ENCODE data around the gene BMPR1A.

BMPR1A gene

DNA sequence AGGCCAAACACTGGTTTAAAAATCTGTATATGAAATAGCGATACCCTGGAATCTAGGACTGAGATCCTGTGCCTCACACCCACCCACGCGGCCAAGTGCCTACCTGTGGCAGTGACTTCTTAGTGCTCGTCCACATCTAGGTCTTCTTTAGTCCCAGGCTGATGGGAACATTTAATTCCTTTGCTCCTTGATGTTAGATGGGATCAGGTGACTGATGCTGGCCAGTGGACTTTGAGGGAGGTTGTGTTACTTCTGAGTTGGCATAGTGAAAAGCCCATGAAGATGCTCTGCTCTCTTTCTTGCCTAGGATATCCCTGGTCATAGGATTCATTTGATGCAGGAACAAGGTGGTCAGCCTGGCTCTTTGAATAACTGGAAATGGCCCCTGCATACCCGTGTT is 59.2 kb downstream of the BMPR1A start:
- in situ Hi-C loops (cut with MboI; ENCODE audit: low sequenced_read_pairs): no loop called here
- Histone ChIP-seq H3K27me3 (ENCODE audit: low read depth) (no peaks in the 10 kb centered on the region), H3K4me3 (no peak overlapping the region), H3K9me3 (no peaks in the 10 kb centered on the region), H3K4me1 (peaks cover 4% of the 10 kb centered on the region; the same call in 1 of the 2 replicates), H3K36me3 (replicated peaks) (no peaks in the 10 kb centered on the region)
- DNase-seq (ENCODE audit: low spot score in 2 of 2): no peak

DNA sequence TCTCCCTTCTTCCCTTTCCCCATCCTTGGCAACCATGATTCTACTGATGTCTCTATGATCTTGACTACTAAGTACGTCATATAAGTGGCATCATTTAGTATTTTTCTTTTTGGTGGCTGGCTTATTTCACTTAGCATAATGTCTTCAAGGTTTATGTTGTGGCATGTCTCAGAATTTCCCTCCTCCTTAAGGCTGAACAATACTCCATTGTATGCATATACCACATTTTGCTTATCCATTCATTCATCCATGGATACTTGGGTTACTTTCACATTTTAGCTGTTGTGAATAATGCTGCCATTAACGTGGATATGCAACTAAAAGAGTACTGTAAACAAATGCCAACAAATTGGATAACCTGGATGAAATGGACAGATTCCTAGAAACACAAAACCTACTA is 60.8 kb downstream of the BMPR1A start:
- in situ Hi-C loops (cut with MboI; ENCODE audit: low sequenced_read_pairs): no loop called here

DNA sequence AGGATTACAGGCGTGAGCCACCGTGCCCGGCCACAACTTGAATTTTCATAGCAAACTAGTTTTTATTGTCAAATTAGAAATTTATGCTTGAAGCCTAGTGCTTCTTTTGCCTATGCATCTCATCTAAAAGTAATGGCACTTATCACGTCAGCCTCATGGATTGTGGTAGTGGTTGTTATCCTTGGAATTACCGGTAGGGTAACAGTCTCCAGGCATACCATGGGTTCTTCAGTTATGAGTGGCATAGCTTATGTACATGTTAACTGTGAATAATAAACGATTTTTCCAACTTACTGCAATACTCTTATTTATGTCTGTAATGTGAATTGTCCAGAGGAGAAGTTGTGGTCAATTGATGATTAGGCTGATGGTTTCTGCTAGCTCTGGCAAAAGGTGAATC is 63.1 kb downstream of the BMPR1A start:
- peaks cover 6% of the 10 kb centered on the region; the same call in 1 of the 2 replicates for H3K4me1 ChIP-seq
- in situ Hi-C loops (cut with MboI; ENCODE audit: low sequenced_read_pairs): no loop called here
- no peaks in the 10 kb centered on the region for H3K9me3 ChIP-seq
- DNase-seq (ENCODE audit: low spot score in 2 of 2): no peak
- no peaks in the 10 kb centered on the region for H3K36me3 ChIP-seq (replicated peaks)
- no peak overlapping the region for H3K4me3 ChIP-seq
- no peaks in the 10 kb centered on the region for H3K27me3 ChIP-seq (ENCODE audit: low read depth)

More for the DNA sequence above, 60.8 kb downstream of the BMPR1A start:
- H3K4me3 ChIP-seq: no peak overlapping the region
- no peak for DNase-seq (ENCODE audit: low spot score in 2 of 2)
- H3K4me1 ChIP-seq: peaks cover 4% of the 10 kb centered on the region; the same call in 1 of the 2 replicates
- H3K9me3 ChIP-seq: no peaks in the 10 kb centered on the region
- H3K27me3 ChIP-seq (ENCODE audit: low read depth): no peaks in the 10 kb centered on the region
- H3K36me3 ChIP-seq (replicated peaks): no peaks in the 10 kb centered on the region

DNA sequence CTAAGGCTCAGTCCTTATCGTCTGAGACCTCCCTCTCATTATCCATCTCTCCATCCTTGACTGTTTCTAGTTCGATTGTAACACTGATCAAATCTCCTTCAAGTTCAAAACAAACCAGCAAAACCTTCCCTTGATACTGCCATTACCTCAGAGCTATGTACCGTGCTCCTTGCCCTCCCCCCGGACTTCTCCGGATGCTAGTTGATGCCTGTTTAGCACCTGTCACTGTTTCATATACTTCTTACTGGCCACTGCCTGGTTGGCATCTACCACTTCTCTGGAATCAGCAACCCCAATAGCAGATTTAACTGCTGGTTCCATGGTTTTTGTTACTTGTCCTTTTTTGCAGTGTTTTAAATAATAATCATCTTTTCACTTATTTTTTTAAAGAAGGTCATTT is 64.1 kb downstream of the BMPR1A start:
- Histone ChIP-seq H3K27me3 (ENCODE audit: low read depth) (no peaks in the 10 kb centered on the region), H3K9me3 (no peaks in the 10 kb centered on the region), H3K4me1 (peaks cover 6% of the 10 kb centered on the region; the same call in 1 of the 2 replicates), H3K36me3 (replicated peaks) (no peaks in the 10 kb centered on the region), H3K4me3 (no peak overlapping the region)
- DNase-seq (ENCODE audit: low spot score in 2 of 2): no peak
- in situ Hi-C loops (cut with MboI; ENCODE audit: low sequenced_read_pairs): no loop called here

DNA sequence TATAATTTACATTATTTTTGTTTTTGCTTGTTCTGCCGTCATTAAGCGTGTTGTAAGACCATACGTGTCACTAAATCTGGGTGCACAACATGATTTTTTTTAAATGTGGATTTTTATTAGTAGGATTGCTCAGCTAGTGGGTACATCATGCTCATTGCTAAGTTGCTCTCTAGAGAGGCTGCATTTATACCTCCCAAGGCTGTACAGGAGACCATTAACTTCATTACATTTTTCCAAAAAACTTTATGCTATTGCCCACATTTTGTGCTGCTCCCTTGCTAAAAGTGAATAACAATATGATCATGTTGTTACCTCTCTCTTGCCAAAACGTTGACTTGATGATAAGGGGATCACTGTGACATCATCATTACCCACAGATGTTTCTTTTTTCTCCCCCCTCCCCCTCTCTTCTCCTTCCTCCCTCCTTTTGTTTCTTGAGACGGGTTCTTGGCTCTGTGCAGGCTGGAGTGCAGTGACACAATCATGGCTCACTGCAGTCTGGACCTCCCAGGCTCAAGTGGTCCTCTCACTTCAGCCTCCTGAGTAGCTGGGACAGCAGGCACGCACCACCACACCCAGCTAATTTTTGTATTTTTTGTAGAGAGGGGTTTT is 65.1 kb downstream of the BMPR1A start:
- Histone ChIP-seq H3K4me3 (no peak overlapping the region), H3K27me3 (ENCODE audit: low read depth) (no peaks in the 10 kb centered on the region), H3K4me1 (peaks cover 6% of the 10 kb centered on the region; the same call in 1 of the 2 replicates), H3K36me3 (replicated peaks) (no peaks in the 10 kb centered on the region), H3K9me3 (no peaks in the 10 kb centered on the region)
- no peak for DNase-seq (ENCODE audit: low spot score in 2 of 2)
- in situ Hi-C loops (cut with MboI; ENCODE audit: low sequenced_read_pairs): no loop called here

DNA sequence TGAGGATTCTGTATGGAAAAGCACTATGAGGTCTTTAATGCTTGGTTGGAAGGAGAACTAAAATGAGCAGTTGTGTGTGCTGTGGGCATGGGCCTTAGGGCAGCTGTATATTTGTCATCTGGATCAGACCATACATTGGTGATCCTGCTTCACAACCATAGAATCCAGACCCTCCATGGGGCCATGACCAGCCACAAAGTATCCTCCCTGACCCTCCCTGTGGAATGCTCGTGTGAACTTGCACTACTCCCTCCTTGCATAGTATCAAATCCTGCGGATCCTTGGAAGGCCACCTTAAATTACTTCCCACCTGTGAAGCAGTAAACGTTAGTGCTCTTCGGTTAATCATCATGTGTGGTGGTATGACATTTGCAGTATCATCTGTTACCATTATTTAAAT is 67.1 kb downstream of the BMPR1A start:
- in situ Hi-C loops (cut with MboI; ENCODE audit: low sequenced_read_pairs): no loop called here
- H3K4me1 ChIP-seq: peaks cover 2% of the 10 kb centered on the region; the same call in 1 of the 2 replicates

DNA sequence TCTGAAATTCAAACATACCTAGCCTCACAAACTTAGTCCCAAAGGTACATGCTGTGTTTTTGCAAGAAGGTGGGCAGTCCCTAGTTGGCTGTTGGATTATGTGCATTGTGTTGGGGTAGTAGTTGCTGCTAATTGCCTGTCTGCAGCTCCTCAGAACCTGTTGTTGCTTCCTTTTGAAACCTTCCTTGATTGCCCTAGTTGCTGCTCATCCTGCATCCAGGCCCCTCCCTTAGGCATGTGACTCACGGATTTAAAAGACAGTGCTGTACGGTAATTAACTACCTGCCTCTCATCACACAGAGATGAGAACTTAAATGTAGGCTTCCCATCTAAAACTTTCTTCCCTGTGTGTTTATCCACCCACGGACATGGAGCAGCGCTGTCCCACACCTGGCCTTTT is 67.7 kb downstream of the BMPR1A start:
- Histone ChIP-seq H3K4me3 (no peak overlapping the region), H3K36me3 (replicated peaks) (no peaks in the 10 kb centered on the region), H3K27me3 (ENCODE audit: low read depth) (no peaks in the 10 kb centered on the region), H3K4me1 (peaks cover 2% of the 10 kb centered on the region; the same call in 1 of the 2 replicates), H3K9me3 (no peaks in the 10 kb centered on the region)
- in situ Hi-C loops (cut with MboI; ENCODE audit: low sequenced_read_pairs): no loop called here
- no peak for DNase-seq (ENCODE audit: low spot score in 2 of 2)

More for the DNA sequence above, 67.1 kb downstream of the BMPR1A start:
- DNase-seq (ENCODE audit: low spot score in 2 of 2): no peak
- Histone ChIP-seq H3K4me3 (no peak overlapping the region), H3K9me3 (no peaks in the 10 kb centered on the region), H3K36me3 (replicated peaks) (no peaks in the 10 kb centered on the region), H3K27me3 (ENCODE audit: low read depth) (no peaks in the 10 kb centered on the region)

DNA sequence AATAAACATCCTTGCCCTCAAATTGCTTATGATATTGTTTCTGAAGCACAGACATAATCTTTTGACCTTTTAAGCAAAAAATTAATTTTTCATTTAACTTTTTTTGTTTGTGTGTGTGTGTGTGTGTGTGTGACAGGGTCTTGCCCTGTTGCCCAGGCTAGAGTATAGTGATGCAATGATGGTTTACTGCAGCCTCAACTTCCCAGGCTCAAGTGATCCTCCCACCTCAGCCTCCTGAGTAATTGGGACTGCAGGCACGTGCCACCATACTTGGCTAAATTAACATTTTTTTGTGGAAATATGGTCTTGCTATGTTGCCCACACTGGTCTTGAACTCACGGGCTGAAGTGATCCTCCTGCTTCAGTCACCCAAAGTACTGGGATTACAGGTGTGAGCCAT is 68.9 kb downstream of the BMPR1A start:
- Histone ChIP-seq H3K9me3 (no peaks in the 10 kb centered on the region), H3K27me3 (ENCODE audit: low read depth) (no peaks in the 10 kb centered on the region), H3K4me1 (peaks cover 2% of the 10 kb centered on the region; the same call in 1 of the 2 replicates), H3K4me3 (no peak overlapping the region), H3K36me3 (replicated peaks) (no peaks in the 10 kb centered on the region)
- no peak for DNase-seq (ENCODE audit: low spot score in 2 of 2)
- in situ Hi-C loops (cut with MboI; ENCODE audit: low sequenced_read_pairs): no loop called here

DNA sequence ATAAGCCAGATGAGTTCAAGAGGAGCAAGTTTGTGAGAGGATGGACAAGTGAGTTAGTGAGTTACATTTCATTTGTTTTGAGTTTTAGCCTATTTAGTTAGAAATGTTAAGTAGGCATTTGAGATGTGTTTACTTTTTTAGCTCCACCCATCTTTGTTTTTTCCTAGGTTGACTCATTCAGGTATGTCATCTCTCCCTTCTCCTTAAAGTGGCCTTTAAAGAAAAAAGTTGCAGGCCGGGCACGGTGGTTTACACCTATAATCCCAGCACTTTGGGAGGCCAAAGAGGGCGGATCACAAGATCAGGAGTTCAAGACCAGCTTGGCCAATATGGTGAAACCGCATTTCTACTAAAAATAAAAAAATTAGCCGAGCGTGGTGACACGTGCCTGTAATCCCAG is 71.2 kb downstream of the BMPR1A start:
- no peak for DNase-seq (ENCODE audit: low spot score in 2 of 2)
- H3K36me3 ChIP-seq (replicated peaks): no peaks in the 10 kb centered on the region
- in situ Hi-C loops (cut with MboI; ENCODE audit: low sequenced_read_pairs): no loop called here
- H3K4me1 ChIP-seq: peaks cover 2% of the 10 kb centered on the region; the same call in 1 of the 2 replicates
- H3K9me3 ChIP-seq: no peaks in the 10 kb centered on the region
- no peaks in the 10 kb centered on the region for H3K27me3 ChIP-seq (ENCODE audit: low read depth)
- no peak overlapping the region for H3K4me3 ChIP-seq

DNA sequence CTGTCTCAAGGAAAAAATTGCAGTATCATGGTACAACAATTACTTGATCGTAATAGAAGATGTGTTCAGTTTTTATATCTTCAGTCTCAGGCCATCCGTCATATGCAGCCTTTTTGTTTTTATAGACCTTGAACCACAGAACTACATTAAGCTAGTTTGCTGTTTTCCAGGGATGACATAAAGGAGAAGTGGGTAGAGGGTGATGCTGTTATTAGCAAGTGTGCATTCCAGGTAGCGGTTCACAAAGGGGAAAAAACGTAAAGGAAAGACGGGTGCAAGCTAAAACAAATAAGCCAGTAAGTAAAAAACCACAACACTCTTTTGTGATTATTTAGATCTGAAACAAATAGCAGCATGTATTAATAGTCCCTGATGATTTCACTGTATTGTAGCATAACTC is 71.7 kb downstream of the BMPR1A start:
- no peaks in the 10 kb centered on the region for H3K9me3 ChIP-seq
- no peak for DNase-seq (ENCODE audit: low spot score in 2 of 2)
- in situ Hi-C loops (cut with MboI; ENCODE audit: low sequenced_read_pairs): no loop called here
- peaks cover 5% of the 10 kb centered on the region; the same call in 1 of the 2 replicates for H3K4me1 ChIP-seq
- no peak overlapping the region for H3K4me3 ChIP-seq
- no peaks in the 10 kb centered on the region for H3K27me3 ChIP-seq (ENCODE audit: low read depth)
- H3K36me3 ChIP-seq (replicated peaks): no peaks in the 10 kb centered on the region

DNA sequence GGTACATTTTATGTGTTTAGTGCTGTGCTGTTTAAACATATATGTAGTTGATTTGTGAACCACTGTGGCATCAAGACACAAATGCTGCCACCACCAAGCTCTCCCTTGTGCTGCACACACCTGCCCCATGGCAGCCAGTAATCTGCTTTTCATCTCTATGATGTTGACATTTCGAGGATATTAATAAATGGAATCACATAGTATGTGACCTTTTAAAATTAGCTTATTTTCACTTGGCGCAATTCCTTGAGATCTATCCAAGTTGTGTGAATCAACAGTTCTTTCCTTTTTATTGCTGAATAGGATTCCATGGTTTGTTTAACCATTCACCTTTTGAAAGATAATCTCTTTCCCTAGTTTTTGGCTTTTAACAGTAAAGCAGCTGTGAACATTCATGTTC is 73.1 kb downstream of the BMPR1A start:
- Histone ChIP-seq H3K27me3 (ENCODE audit: low read depth) (no peaks in the 10 kb centered on the region), H3K4me1 (peaks cover 3% of the 10 kb centered on the region; the same call in 1 of the 2 replicates), H3K36me3 (replicated peaks) (no peaks in the 10 kb centered on the region), H3K9me3 (no peaks in the 10 kb centered on the region), H3K4me3 (no peak overlapping the region)
- in situ Hi-C loops (cut with MboI; ENCODE audit: low sequenced_read_pairs): no loop called here
- no peak for DNase-seq (ENCODE audit: low spot score in 2 of 2)

DNA sequence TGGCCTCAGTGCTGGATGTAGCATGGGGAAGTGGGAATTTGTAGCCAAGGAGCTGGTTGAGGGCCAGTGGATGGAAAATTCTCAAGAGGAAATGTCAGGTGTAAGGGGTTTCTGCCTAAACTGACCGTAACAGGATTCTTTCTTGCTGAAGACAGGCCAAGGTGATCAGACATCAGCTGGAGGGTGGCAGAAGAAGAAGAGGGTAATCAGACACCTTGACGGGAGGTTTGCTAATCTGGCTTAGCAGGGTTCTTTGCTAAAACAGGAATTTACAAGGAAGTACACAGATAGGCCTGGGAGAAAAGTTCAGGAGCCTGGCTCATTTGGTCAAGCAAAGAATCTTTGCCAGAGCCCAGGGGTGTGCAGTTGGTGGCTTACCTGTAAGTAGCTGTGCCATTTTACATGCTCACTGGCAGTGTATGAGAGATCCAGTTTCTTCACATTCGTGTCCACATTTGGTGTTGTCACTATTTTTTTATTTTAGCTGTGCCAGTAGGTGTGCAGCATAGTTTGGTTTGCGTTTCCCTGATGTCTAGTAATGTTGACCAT is 73.7 kb downstream of the BMPR1A start:
- in situ Hi-C loops (cut with MboI; ENCODE audit: low sequenced_read_pairs): no loop called here
- no peak for DNase-seq (ENCODE audit: low spot score in 2 of 2)
- peaks cover 3% of the 10 kb centered on the region; the same call in 1 of the 2 replicates for H3K4me1 ChIP-seq
- no peaks in the 10 kb centered on the region for H3K36me3 ChIP-seq (replicated peaks)
- no peaks in the 10 kb centered on the region for H3K27me3 ChIP-seq (ENCODE audit: low read depth)
- H3K9me3 ChIP-seq: no peaks in the 10 kb centered on the region
- H3K4me3 ChIP-seq: no peak overlapping the region

DNA sequence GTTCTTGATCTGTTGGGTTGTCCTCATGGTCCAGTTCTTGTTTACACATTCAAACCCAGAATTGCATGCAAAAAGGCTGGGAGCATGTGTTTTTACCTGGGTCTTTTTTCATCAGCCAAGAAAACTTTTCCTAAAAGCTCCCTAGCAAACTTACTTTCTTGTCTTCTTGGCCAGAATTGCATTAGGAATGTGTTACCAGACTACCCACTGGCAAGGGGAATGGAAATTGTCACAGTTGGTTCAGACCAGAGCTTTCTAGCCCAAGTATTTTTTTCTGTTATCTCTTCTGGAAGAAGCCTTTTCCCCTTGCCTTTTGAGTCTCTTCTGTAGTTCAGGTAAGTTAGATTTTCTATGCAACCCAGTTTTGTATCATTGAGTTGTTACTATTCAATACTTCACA is 77.5 kb downstream of the BMPR1A start:
- Histone ChIP-seq H3K36me3 (replicated peaks) (0 out of 2 replicates have a peak, but pooled peaks cover 1% of the 10 kb centered on the region), H3K4me1 (peaks cover 13% of the 10 kb centered on the region; the same call in 1 of the 2 replicates), H3K9me3 (no peaks in the 10 kb centered on the region), H3K4me3 (no peak overlapping the region), H3K27me3 (ENCODE audit: low read depth) (no peaks in the 10 kb centered on the region)
- DNase-seq (ENCODE audit: low spot score in 2 of 2): no peak
- in situ Hi-C loops (cut with MboI; ENCODE audit: low sequenced_read_pairs): no loop called here

DNA sequence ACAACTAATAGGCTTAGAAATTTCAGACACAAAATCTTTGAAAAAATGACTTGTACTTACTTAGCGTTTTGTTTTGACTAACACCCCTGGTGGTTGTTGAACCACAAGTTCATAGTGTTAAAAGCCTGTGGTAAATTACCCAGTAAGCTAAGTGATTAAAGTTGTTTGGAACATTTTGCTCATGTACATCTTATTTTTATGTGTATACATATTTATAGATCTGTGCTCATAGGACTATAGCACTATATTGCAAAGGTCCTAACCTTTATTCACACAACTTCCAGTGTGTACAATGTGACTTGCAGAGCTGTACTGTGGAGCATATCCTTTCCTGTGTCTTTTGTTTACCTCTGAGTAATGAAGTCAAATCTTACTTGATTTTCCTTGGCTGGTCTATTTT is 79.6 kb downstream of the BMPR1A start:
- Histone ChIP-seq H3K36me3 (replicated peaks) (0 out of 2 replicates have a peak, but pooled peaks cover 7% of the 10 kb centered on the region), H3K9me3 (no peaks in the 10 kb centered on the region), H3K4me1 (peaks cover 13% of the 10 kb centered on the region), H3K4me3 (no peak overlapping the region), H3K27me3 (ENCODE audit: low read depth) (no peaks in the 10 kb centered on the region)
- no peak for DNase-seq (ENCODE audit: low spot score in 2 of 2)
- in situ Hi-C loops (cut with MboI; ENCODE audit: low sequenced_read_pairs): no loop called here

Data from HAP-1 (cell line).